A673 (cell line): ENCODE results near the gene FNDC3B.

Source experiments
- CTCF ChIP-seq: fragments of 300-800, 200-600 bp; sonication (generic); conservative IDR thresholded peaks from 2 replicates; pipeline ENCODE4 v1.5.1; 2017; ENCODE audit warnings: low read depth, mild to moderate bottlenecking, antibody characterized with exemption, low read length, moderate library complexity, mixed read lengths
- EZH2 ChIP-seq: fragments of 200-600 bp; sonication (generic); IDR thresholded peaks from 2 replicates; pipeline ENCODE4 v1.6.1; 2017; ENCODE audit warnings: borderline replicate concordance, low read depth, mild to moderate bottlenecking, mixed read lengths, antibody characterized with exemption, low read length; ENCODE audit not compliant: poor library complexity, severe bottlenecking

- no peak for TF ChIP-seq CTCF
- no peak for TF ChIP-seq EZH2
Measured at GRCh38 chr3:172330413-172330812, 291.0 kb downstream of the FNDC3B start.
